DND-41 (cell line): Measurements from ENCODE around the gene SLC25A18.

ENCODE experiments used
- CTCF ChIP-seq: IDR thresholded peaks from 2 replicates; pipeline ENCODE4 v1.5.1; 2012; ENCODE audit warnings: borderline replicate concordance, low read length, moderate library complexity, mild to moderate bottlenecking; ENCODE audit not compliant: poor library complexity, severe bottlenecking; ENCODE audit errors: extremely low read depth
- EZH2 ChIP-seq: IDR thresholded peaks from 3 replicates; pipeline ENCODE4 v1.6.1; 2012; ENCODE audit warnings: borderline replicate concordance, low read depth, mild to moderate bottlenecking, moderate library complexity, low read length, inconsistent platforms; ENCODE audit not compliant: severe bottlenecking

GRCh38 chr22:17583151-17583550 lies 19.9 kb downstream of the SLC25A18 start:
- TF ChIP-seq CTCF (no peak), EZH2 (no peak)
